Suprapubic skin (tissue), 4 donors: ENCODE measurements around the gene DLL4. TPM values are rescaled to one million over a fixed set of nuclear protein-coding genes. Genes with fewer than 3 reads are reported as not detected.

ENCODE experiments used
- DNase-seq, 2 donors: peaks; one replicate each; pipeline ENCODE4 v3.0.0-alpha.2; 2019; ENCODE audit warnings: low spot score in 2 of 2
- H3K27ac ChIP-seq: fragments of 200-600 bp; sonication (generic); one replicate; pipeline ENCODE4 v1.5.1; 2019
- H3K27me3 ChIP-seq: fragments of 200-600 bp; sonication (generic); one replicate; pipeline ENCODE4 v1.5.1; 2019
- H3K36me3 ChIP-seq: fragments of 200-600 bp; sonication (generic); one replicate; pipeline ENCODE4 v1.5.1; 2019
- H3K4me1 ChIP-seq: fragments of 200-600 bp; sonication (generic); one replicate; pipeline ENCODE4 v1.5.1; 2019
- H3K4me3 ChIP-seq: fragments of 200-600 bp; sonication (generic); one replicate; pipeline ENCODE4 v1.5.1; 2019; ENCODE audit warnings: mild to moderate bottlenecking
- H3K9me3 ChIP-seq: fragments of 200-600 bp; sonication (generic); one replicate; pipeline ENCODE4 v1.5.1; 2019
- CTCF ChIP-seq, 2 donors: fragments of 200-600 bp in 1 of 2; fragments of 450-650 bp in 1 of 2; sonication (generic) in 1 of 2; IDR thresholded peaks; one replicate each; pipeline ENCODE4 v1.5.1; 2016 to 2019; ENCODE audit warnings: antibody characterized with exemption in 2 of 2, mild to moderate bottlenecking in 1 of 2, moderate library complexity in 1 of 2
- EP300 ChIP-seq: sonication (generic); formaldehyde crosslinking; IDR thresholded peaks from one replicate; pipeline ENCODE4 v1.6.1; 2017; ENCODE audit warnings: antibody characterized with exemption
- POLR2A ChIP-seq, 2 donors: fragments of 450-650 bp; IDR thresholded peaks; one replicate each; pipeline ENCODE4 v1.6.1; 2017; ENCODE audit warnings: antibody characterized with exemption in 2 of 2, mild to moderate bottlenecking in 2 of 2, moderate library complexity in 2 of 2
- POLR2AphosphoS5 ChIP-seq, 3 donors: sonication (generic); formaldehyde crosslinking; IDR thresholded peaks; one replicate each; pipeline ENCODE4 v1.6.1; 2017; ENCODE audit warnings: antibody characterized with exemption in 3 of 3
- WGBS: methylation state at CpG from one replicate; pipeline ENCODE4 v1.1.5; 2018; 5-methylcytosine and 5-hydroxymethylcytosine counted together
- total RNA-seq, 4 donors: library from RNA; depleted of rRNA; stranded (reverse); fragments of >200 nt; gene quantifications; one replicate each; pipeline ENCODE4 v1.1.0, GENCODE V29; 2016

The DLL4 gene
- total RNA-seq, 4 donors from 2014 or later: 0.47 to 5.3 (median 2.6) TPM

DNA sequence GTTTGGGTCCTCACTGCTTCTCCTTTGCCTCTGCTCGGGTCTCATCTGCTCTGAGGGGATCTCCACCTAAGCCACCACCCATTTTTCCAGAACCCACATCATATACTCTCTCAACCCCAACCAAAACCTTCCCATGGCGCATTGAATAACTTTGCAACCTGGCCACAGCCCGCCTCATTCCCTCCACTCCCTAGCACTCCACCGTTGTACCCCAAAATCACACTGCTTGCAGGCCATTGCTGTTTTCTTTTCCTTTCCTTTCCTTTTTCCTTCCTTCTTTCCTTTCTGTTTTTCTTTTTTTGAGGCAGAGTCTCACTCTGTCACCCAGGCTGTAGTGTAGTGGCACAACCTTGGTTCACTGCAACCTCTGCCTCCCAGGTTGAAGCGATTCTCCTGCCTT lies 38.0 kb upstream of the DLL4 start:
- DNase-seq: no peak
- 88% methylated on average over 5 of the region's 5 CpGs for WGBS
- Histone ChIP-seq H3K9me3 (no peaks in the 10 kb centered on the region), H3K4me1 (peaks cover 22% of the 10 kb centered on the region), H3K36me3 (peaks cover 2% of the 10 kb centered on the region), H3K27ac (no peak overlapping the region), H3K4me3 (no peak overlapping the region), H3K27me3 (no peaks in the 10 kb centered on the region)
- no peak for TF ChIP-seq POLR2AphosphoS5 (IDR thresholded peaks at IDR 0.05)
- TF ChIP-seq CTCF (IDR thresholded peaks at IDR 0.05): no peak
- no peak for TF ChIP-seq EP300
- no peak for TF ChIP-seq POLR2A (IDR thresholded peaks at IDR 0.05)

DNA sequence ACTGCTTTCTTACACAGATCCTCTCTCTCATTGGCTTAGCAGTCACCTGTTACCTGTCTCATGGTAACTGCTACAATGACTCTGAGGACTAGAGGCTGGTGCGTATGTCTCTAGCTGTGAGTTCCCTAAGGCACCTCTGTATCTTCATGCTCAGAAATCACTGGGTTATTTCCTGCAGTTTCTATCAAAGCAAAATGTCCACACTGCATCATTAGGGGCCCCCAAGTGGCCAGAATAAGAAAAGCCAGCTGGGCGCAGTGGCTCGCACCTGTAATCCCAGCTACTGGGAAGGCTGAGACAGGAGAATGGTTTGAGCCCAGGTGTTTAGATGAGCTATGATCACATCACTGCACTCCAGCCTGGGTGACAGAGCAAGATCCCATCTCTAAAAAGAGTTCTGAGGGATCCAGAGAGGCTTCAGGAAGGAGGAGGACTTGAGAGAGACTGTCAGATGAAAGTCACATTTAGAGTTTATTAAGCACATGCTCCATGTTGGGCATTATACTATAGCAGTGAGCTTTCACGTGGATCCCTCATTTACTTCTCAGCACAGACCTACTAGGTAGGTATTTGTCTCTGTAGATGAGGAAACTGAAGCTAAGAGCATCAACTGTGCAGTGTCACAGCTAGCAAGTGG lies 37.2 kb upstream of the DLL4 start:
- TF ChIP-seq POLR2AphosphoS5 (IDR thresholded peaks at IDR 0.05) (no peak), CTCF (IDR thresholded peaks at IDR 0.05) (peak; percentile 41 to 56), EP300 (no peak)
- peaks cover 10% of the 10 kb centered on the region for H3K36me3 ChIP-seq
- DNase-seq: no peak
- H3K4me3 ChIP-seq: no peak overlapping the region
- H3K4me1 ChIP-seq: peaks cover 24% of the 10 kb centered on the region
- no peak overlapping the region for H3K27ac ChIP-seq
- H3K9me3 ChIP-seq: no peaks in the 10 kb centered on the region
- 10% methylated on average over 4 of the region's 4 CpGs for WGBS
- H3K27me3 ChIP-seq: no peaks in the 10 kb centered on the region

GRCh38 chr15:40892447-40893012 lies 36.6 kb upstream of the DLL4 start:
- peaks cover 24% of the 10 kb centered on the region for H3K4me1 ChIP-seq
- H3K4me3 ChIP-seq: no peak overlapping the region
- 100% methylated on average over 2 of the region's 2 CpGs for WGBS
- peak overlapping the region; percentile 11 for H3K27ac ChIP-seq
- no peaks in the 10 kb centered on the region for H3K9me3 ChIP-seq
- TF ChIP-seq POLR2A (IDR thresholded peaks at IDR 0.05): no peak
- no peak for TF ChIP-seq CTCF (IDR thresholded peaks at IDR 0.05)
- TF ChIP-seq EP300: no peak
- no peak for TF ChIP-seq POLR2AphosphoS5 (IDR thresholded peaks at IDR 0.05)
- DNase-seq: no peak
- H3K36me3 ChIP-seq: peaks cover 10% of the 10 kb centered on the region
- no peaks in the 10 kb centered on the region for H3K27me3 ChIP-seq

DNA sequence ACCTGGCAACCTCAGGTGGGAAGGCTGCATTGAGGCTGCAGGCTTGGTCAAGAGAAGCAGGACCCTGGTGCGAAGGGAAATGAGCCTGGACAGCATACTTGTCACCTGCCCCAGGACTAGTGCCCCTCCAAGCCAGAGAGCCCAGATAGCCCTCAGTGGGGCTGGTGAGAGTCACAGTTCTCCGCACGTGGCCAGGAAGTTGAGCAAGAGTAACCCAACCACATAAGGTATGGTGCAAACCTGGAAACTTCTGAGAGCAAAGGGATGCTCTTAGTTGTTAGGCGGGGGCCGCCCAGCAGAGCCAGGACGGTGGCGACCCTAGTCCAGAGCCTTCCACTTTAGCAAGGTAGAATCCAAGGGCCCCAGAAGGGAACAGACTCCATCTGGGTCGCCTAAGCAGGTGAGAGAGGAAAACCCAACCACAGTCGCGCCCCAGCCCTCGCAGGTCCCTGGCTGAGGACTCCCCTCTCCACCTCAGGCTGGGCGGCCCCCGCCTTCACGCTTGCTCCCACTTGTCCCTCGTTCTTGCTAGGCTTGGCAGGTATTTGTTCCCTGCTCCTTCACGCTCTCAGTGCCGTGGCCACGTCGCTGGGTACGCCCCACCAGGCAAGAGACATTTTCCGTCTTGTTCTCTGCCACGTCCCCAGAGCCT lies 36.0 kb upstream of the DLL4 start:
- TF ChIP-seq EP300 (no peak), POLR2AphosphoS5 (IDR thresholded peaks at IDR 0.05) (no peak), POLR2A (IDR thresholded peaks at IDR 0.05) (no peak), CTCF (IDR thresholded peaks at IDR 0.05) (no peak)
- H3K27me3 ChIP-seq: no peaks in the 10 kb centered on the region
- H3K4me1 ChIP-seq: peaks cover 24% of the 10 kb centered on the region
- H3K27ac ChIP-seq: peak overlapping the region; percentile 73
- peaks cover 11% of the 10 kb centered on the region for H3K36me3 ChIP-seq
- H3K9me3 ChIP-seq: no peaks in the 10 kb centered on the region
- WGBS: 64% methylated on average over 19 of the region's 22 CpGs
- peak overlapping the region; percentile 91 for H3K4me3 ChIP-seq
- no peak for DNase-seq
